ENCODE measurements around the gene SH2D7.
A peak's percentile ranks its signal among the peaks of the same experiment; 100 is the strongest.

Gene SH2D7

DNA sequence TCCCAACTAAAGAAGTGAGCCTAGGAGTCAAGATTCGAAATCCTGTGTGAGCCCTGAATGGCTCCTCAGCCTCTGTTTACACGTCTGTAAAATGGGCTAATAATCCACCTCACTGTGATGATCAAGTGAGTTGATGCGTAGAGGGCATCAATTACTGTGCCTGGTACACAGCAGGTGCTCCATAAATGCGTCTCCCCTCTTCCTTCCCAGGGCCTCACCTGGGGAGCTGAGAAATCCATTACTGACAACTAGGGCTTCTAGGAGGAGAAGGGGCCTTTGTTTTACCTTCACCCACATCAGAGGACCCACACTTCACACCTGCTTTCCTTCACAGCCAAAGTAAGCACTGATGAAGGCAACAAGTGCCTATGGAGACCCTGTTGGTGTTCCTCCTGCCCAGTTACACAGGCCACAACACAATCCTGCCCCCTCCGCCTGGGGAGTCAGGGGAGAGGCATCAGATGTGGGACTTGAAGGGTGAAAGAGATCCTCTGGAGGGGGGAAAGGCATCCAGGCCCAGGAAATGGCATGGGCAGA lies 37.5 kb downstream of the SH2D7 start:
- 0 out of 2 replicates have a peak overlapping the region, but pooled peaks have one; percentile 53 for H3K27ac ChIP-seq
- TF ChIP-seq, protein P1, sequence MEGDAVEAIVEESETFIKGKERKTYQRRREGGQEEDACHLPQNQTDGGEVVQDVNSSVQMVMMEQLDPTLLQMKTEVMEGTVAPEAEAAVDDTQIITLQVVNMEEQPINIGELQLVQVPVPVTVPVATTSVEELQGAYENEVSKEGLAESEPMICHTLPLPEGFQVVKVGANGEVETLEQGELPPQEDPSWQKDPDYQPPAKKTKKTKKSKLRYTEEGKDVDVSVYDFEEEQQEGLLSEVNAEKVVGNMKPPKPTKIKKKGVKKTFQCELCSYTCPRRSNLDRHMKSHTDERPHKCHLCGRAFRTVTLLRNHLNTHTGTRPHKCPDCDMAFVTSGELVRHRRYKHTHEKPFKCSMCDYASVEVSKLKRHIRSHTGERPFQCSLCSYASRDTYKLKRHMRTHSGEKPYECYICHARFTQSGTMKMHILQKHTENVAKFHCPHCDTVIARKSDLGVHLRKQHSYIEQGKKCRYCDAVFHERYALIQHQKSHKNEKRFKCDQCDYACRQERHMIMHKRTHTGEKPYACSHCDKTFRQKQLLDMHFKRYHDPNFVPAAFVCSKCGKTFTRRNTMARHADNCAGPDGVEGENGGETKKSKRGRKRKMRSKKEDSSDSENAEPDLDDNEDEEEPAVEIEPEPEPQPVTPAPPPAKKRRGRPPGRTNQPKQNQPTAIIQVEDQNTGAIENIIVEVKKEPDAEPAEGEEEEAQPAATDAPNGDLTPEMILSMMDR (IDR thresholded peaks at IDR 0.05) = no peak
- no peak for TF ChIP-seq ZFX (IDR thresholded peaks at IDR 0.05; ENCODE audit: borderline replicate concordance)

DNA sequence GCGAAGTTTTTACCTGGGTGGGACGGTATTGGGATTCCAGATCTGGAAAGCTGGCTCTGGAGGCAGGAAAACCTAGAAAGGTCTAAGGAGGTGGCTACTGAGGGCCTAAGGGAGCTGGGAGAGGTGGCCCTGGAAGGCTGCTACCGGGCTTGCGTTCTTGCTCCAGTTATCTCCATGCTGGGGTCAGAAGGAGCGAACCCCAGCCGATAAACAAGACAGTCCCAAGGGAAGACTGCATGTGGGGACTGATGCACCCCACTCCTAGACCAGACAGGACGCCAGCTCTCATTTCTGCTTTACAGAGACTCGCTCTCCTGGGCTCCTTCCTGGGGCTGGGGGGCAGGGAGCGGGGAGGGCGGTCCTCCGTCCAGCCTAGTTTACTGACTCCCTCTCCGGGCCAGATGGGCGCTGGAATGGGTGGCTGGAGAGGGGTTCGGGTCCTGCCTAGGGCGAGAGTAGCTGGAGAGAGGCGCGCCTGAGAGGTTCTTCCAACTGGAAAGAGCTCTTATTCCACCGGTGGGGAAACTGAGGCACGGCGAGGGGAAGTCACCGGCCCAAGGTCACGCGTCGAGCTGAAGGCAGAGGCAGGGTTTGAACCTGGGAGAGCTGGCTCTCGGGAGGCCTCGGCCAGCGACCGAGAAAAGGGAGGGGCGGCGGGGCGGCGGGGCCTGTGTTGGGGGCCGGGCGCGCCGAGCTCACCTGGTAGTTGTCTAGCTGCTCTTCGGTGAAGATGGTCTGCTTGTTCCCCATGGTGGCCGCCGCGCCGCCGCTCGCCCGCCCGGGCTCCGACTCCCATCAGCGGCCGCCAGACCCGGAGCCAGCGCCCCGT lies 38.3 kb downstream of the SH2D7 start:
- H3K27ac ChIP-seq = peak overlapping the region; percentile 53
- TF ChIP-seq, protein P1 (IDR thresholded peaks at IDR 0.05) = no peak
- TF ChIP-seq ZFX (IDR thresholded peaks at IDR 0.05; ENCODE audit: borderline replicate concordance) = no peak

DNA sequence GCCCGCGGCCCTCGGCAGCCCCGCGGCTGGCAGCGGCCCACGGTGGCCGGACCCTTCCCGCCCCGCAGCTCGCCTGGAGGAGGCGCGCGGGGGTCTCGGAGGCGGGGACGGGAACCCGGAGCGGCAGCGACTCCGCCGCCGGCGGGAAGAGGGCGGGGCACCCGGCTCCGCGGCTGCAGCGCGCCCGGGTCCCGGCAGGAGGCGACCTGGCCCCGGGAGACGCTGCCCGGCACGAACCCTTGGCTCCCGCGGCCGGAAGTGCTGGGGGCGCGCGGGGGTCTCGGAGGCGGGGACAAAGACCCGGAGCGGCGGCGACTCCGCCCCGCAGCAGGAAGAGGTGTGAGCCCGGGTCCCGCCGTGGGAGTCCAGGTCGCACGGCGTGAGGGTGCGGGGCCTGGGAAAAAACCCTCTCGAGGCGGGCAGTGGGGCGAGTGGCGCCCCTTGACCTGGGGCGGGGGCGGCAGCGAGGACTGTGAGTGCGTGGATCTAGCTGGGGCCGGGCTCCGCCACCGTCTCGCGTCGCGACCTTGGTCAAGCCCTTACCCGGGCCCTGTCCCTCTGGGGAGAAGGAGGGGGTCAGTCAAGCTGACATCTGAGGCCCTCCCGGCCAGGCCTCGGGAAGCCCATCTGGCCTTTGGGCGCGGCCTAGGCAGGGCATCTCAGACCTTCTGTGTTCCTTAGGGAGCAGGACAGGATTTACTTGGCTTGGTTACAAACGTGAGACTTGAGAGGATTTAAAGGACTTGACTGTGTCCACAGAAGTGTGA lies 39.1 kb downstream of the SH2D7 start, which contains the start of gene CIB2:
Gene CIB2, minus strand, starts transcription at position 151 of the 767 bp plus-strand sequence. CDS start 230 bp downstream, outside the sequence.
- no peak for TF ChIP-seq ZFX (IDR thresholded peaks at IDR 0.05; ENCODE audit: borderline replicate concordance)
- TF ChIP-seq, protein P1 (IDR thresholded peaks at IDR 0.05) = peak; percentile 93
- H3K27ac ChIP-seq = peak within 1 kb of the TSS; percentile 53

DNA sequence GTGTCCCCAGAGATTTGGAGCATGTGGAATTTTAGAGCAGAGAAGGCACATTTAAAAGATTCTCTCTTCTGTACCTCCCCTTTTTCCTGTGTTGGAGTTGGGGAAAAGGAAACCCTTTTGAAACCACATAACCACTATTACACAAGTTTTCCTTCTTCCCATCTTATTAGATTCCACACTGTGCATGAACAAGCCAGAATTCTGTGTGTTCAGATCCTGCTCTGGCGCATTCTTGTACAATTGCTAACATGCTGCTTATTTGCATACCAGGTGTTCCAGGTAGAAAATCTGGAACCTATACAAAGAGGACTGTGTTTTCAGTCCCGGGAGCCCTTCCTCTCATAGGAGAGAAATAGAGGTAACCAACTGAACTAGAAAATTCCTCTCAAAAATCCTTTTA lies 41.4 kb downstream of the SH2D7 start:
- TF ChIP-seq, protein P1 (IDR thresholded peaks at IDR 0.05) = no peak
- no peak for TF ChIP-seq ZFX (IDR thresholded peaks at IDR 0.05; ENCODE audit: borderline replicate concordance)
- no peak overlapping the region for H3K27ac ChIP-seq

DNA sequence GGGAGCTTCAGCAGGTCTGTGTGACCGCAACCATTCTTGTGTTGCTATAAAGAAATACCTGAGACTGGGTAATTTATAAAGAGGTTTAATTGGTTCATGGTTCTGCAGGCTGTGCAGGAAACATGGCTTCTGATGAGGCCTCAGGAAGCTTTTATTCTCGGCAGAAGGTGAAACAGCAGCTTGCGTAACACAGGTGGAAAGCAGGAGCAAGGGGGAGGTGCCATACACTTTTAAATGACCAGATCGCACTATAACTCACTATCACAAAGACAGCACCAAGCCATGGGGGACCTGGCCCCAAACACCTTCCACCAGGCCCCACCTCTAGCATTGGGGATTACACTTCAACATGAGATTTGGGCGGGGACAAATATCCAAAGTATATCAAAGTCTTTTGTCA lies 47.2 kb downstream of the SH2D7 start:
- TF ChIP-seq, protein P1 (IDR thresholded peaks at IDR 0.05) = no peak
- TF ChIP-seq ZFX (IDR thresholded peaks at IDR 0.05; ENCODE audit: borderline replicate concordance) = no peak
- H3K27ac ChIP-seq = no peak overlapping the region

DNA sequence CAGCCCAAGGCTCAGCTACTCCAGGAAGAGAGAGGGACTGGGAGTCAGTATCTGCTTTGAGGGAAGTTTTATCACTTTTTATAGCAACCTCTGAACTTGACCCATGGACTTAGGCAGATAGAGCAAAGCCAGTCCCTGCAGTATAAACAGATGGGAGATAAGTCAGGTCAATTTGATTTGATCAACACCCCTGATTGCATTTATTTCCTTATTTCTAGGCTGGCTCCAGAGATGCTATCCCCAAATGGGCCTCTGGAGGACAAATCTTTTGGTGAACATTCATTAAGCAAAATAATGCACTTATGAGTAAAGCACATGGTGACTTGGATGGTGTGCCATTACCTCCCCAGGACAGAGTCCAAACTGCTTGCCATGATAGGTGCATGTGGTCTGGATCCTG lies 47.9 kb downstream of the SH2D7 start:
- TF ChIP-seq ZFX (IDR thresholded peaks at IDR 0.05; ENCODE audit: borderline replicate concordance) = no peak
- TF ChIP-seq, protein P1 (IDR thresholded peaks at IDR 0.05) = no peak
- H3K27ac ChIP-seq = no peak overlapping the region
